Erythroblast (primary cell): Measurements from ENCODE around the gene AQP10.

Source experiments
- GATA1 ChIP-seq: IDR thresholded peaks from 2 replicates; pipeline ENCODE4 v1.6.1; 2011; ENCODE audit warnings: low read depth, mild to moderate bottlenecking, control low read depth, low read length, moderate library complexity
- POLR2A ChIP-seq: IDR thresholded peaks from 2 replicates; pipeline ENCODE4 v1.6.1; 2011; ENCODE audit warnings: mild to moderate bottlenecking, low read length

DNA sequence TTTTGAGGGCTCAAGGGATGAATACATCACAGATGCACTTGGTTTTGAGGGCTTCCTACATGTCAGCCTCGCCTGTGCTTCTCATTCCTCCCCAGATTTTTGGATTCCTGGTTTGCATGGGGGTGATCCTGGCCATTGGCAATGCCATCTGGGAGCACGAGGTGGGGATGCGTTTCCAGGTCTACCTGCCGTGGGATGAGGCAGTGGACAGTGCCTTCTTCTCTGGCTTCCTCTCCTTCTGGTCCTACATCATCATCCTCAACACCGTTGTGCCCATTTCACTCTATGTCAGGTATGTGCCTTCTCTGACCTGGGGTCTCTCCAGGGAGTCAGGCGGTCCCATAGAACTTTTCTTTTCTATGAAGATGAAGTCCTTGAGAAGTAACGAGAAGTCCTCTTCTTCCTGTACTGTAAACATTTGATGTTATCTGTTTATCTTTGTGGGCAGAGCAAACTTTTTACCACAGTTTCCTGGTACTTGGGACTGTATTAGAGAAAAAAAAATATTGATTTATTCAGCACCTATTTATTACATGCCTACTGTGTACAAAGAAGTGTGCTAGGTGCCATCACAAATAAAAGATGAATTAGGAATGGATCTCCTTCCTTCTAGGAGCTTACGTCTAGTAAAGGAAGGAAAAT, 16.5 kb downstream of the AQP10 start:
- TF ChIP-seq POLR2A = no peak
- no peak for TF ChIP-seq GATA1
